CD4-positive, alpha-beta T cell treated with Interleukin-21 for 1 hour (primary cell): ENCODE data around the gene KIF1B.

ENCODE experiments used
- DNase-seq: peaks from one replicate; pipeline ENCODE4 v3.0.0-alpha.2; 2020

The KIF1B gene

DNA sequence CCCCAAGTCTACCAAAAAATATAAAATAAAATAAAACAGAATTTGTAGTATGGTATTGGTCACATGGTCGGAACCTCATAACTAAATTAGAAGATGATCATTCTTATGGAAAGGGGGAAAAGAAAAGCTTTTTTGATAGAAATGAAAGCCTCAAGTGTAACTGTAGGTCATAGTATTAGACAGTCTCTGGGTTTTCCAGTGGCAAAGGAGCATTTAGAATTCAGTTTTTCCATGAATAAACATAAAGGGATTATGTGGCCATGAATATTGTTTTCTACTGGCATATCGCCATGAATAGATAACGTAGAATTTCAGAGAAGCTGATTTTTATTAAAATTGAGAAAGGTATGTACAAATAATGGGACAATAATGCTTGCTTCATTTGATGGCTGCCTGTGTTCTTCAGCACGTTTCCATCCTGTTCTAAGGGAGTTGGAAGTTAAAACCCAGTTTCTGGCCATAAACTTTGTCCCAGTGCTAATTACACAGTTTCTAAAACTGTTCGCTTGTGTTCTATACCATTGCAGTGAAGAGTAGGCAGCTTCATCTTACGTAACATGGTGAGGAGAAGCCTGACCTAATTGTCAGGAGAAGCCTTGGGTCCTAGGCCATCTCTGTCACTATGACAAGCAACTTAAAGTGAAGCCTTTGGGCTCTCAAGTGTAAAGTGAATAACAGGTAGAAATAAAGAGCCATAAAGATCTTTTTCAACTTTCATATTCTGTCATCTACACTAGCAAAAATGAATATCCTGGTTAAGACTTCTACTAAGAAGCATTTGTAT is 118.0 kb downstream of the KIF1B start:
- no peak for DNase-seq

DNA sequence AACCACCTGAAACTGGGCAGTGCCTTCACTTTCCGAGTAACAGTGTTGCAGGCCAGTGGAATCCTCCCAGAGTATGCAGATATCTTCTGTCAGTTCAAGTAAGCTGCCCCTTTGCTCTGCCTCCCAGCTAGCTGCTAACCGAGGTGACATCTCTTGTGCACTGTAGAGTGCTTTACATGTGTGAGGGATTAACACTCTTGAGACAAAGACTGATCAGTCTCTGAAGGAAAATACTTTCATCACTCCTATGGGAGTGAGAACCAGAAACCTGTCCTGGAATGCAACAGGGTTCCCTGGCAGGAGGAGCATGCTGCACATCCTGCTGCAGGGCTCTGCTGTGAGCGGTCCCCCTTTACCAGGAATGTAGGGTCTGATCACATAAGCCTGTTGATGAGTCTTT is 127.1 kb downstream of the KIF1B start:
- DNase-seq, result no peak

DNA sequence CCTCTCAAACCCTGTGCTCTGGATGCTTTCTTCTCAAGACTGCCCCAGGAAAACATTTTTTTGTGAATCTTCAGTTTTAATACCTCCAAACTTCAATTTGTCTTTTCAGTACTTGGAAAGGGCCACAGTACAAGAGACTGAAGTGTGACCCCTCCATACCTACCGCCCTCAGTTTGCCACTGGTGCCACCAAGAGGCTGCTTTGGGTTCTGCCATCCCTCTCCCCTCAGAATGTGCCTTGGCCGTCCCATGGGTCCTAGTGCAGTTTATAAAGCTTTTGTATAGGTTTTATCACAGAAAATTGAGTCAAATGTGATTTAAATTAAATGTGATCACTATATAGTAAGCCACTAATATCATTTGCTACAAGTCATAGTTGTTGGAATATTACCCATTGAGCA is 127.7 kb downstream of the KIF1B start:
- peak; percentile 48 for DNase-seq

DNA sequence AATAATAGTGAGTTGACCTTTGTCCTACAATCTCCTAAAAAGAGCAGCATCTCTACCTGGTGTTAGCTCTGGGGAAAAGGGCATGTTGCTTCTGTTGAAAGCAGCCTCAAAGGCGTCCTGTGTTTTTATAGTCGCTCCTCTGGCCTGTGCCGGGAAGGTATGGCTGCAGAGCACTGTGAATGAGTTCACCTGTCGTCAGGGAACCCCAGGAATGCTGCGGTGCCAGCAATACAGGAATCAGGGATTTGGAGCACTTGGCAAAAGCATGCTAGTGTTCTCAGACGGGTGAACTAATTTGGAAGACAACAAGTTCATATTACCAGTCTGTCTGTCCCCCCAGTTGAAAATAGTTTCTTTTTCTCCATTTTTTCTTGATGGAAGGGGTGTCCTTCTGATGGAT is 128.2 kb downstream of the KIF1B start:
- DNase-seq, result no peak

DNA sequence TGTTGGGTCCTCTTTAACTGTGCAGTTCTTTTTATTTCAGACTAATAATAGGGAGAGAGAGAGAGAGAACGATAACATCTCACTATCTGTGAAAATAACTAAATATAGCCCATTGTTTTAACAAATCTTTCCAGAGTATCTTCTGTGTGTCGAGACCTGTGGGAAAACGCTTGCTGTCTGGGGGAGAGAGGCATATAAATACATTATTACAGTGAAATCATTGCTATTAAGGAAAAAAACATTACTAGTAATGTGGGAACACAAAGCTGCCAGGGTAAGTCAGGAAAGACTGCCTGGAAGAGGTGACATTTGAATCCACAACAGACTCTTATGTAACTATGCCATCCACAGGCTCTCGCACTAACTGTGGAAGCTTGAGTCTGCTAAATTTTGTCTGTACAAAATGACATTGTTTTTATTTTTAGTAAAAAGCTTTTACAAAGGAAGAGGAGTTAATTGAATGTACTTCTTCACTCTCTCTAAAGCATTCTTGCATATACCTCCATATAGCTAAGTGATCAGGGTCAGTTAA is 128.7 kb downstream of the KIF1B start:
- no peak for DNase-seq

DNA sequence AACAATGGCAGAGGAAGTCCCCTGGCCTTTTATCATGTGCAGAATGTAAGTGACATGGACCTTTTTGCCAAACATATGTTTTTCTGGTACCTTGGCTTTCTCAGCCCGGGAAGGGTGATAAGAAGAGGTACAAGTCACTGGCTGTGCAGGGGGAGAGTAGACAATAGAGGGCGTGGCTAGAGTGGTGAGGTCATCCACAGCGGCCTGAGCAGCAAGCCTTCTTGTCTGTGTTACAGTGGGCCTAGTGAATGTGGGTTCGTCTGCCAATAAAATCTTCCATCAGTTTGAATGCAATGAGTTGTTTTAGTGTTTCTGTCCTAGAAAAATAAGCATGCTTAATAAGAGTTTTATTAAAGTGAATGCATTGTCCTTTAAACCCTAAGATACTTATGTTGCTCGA is 129.4 kb downstream of the KIF1B start:
- DNase-seq, result no peak

DNA sequence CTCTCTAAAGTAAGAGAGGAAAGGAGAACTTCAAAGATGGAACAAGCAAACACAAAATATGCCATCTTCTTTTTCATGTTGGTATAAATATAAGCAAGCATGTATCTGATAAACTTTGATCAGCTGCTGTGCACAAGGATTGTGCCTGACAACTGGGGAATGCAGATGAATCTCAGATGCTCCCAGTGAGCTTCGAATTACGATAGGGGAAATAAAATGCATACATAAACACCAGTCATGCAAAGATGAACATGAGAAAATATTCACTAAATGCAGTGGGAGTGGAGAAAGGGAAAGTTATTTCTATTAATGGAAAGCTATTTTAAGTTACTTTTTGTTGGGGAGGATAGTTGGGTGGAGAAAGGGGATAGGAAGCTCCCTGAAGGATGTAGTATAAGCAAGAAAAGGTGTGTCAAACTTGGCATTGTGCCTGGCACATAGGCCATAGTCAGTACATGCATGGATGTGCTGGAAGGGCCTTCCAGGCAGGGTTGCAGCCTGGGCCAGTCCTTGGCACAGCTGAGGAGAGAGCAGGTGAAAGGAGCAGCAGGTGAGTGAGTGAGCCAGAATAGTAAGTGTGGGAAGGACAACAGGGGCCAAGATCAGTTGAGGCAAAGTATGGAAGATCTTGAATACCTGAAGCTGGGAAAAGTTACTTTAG is 130.7 kb downstream of the KIF1B start:
- no peak for DNase-seq

DNA sequence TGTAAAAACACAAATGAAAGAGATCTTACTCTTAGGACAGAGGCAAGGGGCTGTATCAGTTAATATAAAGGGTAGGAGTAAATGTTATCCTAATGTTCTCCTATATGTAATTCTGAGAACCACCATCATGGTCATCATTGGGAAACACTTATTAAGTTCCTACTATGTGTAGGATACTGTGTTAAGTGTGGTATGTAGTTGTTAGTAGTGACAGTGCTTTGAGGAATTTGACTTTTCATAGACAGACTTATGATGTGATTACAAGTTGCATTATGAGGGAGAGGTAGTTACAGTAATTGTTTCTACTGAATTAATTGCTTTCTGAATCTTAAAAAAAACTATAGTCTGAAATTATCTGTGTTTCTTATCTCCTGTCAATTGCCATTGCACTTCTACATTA is 136.7 kb downstream of the KIF1B start:
- DNase-seq, result no peak

DNA sequence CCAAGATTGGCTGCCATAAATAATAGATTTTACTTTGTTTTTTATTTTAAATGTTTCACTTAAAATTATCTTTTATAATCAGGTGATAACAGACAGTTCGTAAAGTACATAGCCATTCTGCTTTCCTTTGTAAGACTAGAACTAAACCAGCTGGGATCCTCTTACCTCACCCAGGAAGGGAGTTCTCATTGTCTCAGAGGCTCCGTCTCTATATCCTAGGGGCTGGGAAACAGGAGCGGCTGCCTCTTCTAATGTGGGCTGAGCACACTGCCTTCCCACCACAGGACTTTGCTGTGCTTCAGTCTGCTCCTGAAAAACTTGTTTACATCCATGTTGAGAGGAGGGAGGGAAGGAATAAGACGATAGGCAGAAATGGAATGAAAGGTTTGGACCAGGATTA is 142.9 kb downstream of the KIF1B start:
- DNase-seq, result no peak

DNA sequence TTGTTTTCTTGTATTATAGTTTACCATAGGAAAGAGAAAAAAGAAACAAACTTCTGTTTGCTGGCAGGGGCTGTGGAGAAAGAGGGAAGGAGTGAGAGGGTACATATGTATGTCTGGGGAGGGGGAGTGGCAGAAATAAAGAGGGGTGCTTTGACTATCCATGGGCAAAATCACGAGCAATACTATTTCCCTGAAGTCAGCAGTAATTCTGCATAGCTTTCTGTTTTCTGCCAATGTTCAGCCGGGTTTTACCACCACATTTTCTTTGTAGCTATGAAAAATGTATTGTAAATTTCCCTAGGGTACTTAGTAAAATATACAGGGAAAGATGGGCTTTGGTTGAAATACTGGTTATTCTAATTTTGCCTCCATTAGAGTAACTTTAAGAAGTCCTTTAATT is 143.3 kb downstream of the KIF1B start:
- no peak for DNase-seq

DNA sequence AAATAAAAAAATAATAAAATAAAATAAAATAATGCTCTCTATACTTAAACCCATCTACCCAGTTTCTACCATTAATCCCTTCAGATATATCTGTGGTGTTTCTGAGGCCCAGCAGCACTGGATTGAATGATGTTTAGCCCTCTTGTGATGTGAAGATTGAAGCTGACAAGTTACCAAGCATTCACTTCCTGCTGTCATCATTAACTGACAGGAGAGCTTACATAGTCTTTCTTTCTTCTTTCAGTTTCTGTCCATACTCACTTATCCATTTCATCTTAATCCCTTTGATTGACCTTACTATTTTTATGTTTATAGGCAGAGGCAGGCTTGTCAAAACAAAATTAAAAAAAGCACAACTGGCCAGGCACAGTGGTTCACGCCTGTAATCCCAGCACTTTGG is 149.7 kb downstream of the KIF1B start:
- DNase-seq, result no peak

DNA sequence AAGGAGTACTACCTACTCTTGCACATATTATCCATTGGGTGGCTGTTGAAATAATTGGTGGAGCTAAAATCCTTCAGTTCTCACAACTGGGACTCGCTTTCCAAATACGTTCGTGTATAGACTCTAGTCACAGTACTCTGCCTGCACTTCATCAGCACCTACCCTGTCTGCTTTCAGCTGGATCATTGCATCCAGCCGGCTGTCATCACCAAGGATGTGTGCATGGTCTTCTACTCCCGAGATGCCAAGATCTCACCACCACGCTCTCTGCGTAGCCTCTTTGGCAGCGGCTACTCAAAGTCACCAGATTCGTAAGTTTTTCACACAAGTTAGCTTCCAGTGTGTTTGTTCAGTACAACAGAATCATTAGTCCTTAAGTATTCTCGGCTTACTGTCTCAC is 151.1 kb downstream of the KIF1B start:
- no peak for DNase-seq

DNA sequence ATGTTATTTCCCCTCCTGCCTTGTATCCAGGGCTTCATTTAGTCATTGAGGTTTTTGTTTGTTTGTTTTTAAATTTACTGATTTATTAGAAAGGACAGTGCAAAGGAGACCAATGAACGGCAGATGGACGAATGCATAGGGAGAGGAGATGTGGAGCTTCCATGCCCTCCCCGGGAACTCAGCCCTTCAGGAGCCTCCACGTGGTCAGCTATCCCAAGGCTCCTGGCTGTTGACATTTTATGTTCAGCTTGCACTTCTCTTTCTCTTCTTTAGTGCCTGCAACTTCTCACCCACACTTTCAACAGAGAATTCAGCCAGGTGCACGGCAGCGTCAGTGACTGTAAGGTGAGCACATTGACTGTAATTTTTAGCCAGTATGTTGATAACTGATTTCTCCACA is 157.8 kb downstream of the KIF1B start:
- DNase-seq, result no peak

DNA sequence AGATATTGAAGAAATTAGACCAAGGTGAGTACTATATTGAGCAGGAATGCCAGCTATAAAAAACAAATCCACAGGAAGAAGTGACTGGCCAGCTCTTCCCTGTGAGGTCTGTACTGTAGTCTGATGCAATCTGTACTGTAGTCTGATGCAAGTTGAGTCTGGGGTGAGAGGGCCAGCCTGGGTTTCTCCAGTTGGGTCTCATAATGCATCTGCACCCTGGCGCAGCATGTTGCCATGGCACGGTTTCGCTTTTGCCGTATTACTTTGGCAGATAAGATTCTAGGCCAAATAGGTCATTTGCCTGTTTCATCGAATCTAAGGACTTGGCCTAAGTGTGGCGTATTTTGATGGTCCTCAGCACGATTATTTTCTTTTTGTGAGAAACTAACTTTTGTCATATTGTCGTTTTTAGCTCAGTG is 164.1 kb downstream of the KIF1B start:
- DNase-seq, result no peak

DNA sequence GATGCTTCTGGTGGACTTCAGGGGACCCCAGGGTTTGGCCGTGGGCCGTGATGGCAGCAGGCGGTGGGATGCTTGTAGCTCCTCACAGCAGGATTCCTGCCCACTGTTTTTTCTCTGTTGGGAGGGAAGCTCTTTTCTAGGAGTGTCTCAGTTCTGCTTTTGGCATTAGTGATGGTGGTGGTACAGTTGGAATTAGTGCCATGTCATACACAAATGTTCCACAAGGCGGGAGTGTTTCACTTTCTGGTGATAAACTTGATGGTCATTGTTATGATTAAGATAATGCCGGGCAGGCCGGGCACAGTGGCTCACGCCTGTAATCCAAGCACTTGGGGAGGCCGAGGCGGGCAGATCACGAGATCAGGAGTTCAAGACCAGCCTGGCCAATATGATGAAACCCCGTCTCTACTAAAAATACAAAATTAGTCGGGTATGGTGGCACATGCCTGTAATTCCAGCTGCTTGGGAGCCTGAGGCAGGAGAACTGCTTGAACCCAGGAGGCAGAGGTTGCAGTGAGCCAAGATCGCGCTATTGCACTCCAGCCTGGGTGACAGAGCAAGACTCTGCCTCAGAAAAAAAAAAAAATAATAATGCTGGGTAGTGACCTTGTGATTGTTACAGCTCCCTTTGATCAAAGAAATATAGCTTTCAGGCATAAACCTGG is 167.1 kb downstream of the KIF1B start:
- peak; percentile 43 for DNase-seq

DNA sequence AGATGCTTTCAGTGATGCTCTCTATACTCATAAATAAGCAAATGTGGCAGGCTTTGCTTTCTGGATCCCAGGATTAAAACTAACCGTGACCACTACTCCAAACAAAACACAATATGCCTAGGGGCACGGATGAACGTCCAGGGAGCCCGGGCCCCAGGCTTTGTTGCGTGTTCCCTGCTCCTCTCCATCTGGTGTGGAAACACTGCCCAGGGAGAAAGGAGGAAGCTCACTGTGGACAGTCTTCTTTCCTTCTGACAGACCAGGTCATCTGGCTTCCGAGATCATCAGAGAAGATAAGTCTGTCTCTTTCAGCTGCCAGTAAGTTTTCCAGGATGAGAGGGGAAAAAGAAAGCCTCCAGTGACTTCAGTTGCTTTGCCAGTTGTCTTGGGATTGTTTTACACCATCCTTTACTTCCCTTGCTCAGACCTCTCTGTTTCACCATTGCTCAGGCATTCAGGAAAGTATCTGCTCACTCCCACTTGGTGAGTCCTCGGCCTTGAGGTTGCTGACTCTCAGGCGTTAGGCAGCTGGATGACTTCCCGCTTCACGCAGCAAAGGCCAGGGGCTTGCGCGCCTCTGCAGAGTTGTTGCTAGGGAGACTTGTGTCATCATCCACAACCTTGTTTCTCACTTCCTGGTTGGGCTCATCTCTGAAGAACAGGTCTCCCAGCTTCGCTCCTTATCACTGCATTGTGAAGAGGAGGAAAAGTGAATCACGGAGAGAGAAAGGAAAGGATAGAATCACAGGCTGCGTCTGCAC is 167.9 kb downstream of the KIF1B start:
- DNase-seq, result no peak

DNA sequence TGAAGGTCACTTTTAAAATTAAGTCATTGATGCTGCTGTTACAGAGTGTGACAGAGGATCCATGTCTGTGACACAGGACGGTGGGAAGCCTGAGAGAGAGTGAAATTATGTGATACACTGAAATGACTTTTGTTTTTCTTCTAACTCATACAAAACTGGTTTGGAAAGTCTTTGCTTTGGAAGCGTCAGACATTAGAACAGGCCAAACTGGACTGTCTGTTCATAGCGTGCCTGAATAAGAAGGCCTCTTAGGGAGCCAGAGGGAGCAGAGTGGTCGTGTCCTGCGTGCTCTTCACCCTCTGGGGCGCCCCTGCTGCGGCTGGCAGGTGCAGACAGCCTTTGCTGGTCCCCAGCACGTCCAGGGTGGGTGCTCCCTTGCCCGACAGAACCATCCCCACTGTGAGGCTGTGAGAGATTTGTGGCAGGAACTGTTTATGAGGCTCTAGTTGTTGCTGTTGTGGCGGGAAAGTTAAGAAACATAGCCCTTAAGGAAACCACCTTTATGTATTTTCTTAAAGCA is 168.8 kb downstream of the KIF1B start:
- DNase-seq, result no peak

DNA sequence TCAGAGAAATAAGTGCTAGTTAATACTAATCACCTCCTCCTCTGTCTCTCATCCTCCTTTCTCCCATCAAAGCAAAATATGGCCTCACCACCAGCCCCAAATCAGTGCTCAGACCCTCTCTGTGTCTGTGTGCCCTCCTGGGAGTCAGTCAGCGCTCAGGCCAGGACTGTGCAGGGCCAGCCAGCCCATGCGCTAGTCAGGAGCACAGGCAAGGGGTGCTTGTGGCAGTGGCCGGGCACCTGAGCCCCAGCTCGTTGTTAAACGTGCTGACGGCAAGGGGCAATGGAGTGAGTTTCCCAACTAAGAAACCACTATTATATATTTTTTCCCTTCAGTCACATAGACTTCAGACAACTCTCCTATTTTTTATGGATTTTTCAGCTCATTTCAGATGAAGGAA is 169.3 kb downstream of the KIF1B start:
- no peak for DNase-seq

DNA sequence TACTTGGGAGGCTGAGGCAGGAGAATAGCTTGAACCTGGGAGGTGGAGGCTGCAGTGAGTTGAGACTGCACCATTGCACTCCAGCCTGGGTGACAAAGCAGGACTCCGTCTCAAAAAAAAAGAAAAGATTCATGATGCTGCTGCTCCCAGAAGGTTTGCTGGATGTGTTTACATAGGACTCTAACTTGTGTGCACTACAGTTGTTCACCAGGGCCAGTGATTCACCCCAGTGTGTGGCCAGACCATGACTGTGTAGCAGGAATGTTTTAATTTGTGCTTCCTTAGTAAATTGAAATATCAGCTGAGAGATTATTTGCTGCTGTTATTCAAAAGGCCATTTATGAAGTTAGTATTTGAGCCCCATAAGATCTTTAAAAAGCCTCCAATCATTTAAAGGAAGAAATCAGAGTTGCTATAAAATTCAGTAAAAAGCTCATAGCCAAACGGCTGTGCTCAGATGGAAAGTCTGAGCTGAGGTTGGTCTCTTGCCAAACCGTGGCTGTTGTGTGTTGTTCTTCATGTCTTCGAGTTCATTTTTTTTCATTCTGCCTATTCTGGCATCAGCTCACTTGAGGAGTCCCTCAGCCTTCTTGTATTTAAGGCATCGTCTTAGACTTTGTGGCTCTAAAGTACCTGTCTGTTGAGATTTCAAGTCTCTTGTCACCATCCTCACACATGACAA is 170.4 kb downstream of the KIF1B start:
- DNase-seq, result no peak

DNA sequence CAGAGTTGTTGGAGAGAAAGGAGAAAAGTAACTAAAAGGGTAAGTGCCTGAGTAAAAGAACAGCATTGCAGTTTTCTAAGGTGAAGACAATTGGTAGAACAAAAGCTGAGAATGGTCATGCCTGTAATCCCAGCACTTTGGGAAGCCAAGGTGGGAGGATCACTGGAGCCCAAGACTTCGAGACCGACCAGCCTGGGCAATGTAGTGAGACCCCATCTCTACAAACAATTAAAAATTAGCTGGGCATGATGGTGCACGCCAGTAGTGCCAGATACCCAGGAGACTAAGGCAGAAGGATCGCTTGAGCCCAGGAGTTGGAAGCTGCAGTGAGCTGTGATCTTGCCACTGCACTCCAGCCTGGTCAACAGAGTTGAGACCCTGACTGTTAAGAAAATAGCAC is 173.3 kb downstream of the KIF1B start:
- no peak for DNase-seq

DNA sequence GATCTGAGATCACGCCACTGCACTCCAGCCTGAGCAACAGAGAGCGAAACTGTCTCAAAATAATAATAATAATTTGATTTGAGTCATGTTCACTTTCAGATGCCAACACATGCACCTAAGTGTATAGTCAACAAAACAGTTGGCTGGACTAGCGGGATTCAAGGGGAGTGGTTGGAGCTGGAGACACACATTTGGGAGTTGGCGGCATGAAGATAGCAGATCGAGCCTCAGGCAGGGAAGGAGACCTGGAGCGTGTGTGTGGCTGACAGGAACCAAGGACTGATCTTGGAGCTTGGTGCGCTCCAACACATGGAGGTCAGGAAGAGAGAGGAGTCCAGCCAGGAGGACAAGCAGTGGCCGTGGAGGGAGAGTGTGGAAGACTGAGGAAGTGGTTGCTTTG is 173.8 kb downstream of the KIF1B start:
- no peak for DNase-seq
